ENCODE results near the gene HERC4.

GRCh38 chr10:68103901-68104300, 28.8 kb upstream of the HERC4 start:
- TF ChIP-seq CTCF (IDR thresholded peaks at IDR 0.05) (no peak), POLR2A (IDR thresholded peaks at IDR 0.05) (no peak)
